DND-41 (cell line): ENCODE measurements around the gene SAP25.

Experiments
- ATAC-seq: fragments of 200-7000 bp; cut with Tn5 transposase; 3 replicates; pipeline ENCODE4 v1.9.1; 2021; ENCODE audit warnings: low read depth; ENCODE audit not compliant: insufficient read depth
- DNase-seq: peaks from one replicate; pipeline ENCODE4 v3.0.0-alpha.2; 2020
- H2AFZ ChIP-seq: 2 replicates; pipeline ENCODE4 v1.6.0; 2012; ENCODE audit warnings: low read depth, low read length
- H3K27ac ChIP-seq: 2 replicates; pipeline ENCODE4 v1.5.1; 2012; ENCODE audit warnings: low read length, inconsistent platforms
- H3K27me3 ChIP-seq: fragments of 200-600 bp; sonication (generic); 2 replicates; pipeline ENCODE4 v1.6.0; 2012; ENCODE audit warnings: low read length, mild to moderate bottlenecking, inconsistent platforms; ENCODE audit not compliant: insufficient read depth, poor library complexity
- H3K36me3 ChIP-seq: 2 replicates; pipeline ENCODE4 v1.5.1; 2012; ENCODE audit warnings: low read length, inconsistent platforms; ENCODE audit not compliant: insufficient read depth
- H3K4me1 ChIP-seq: 2 replicates; pipeline ENCODE4 v1.5.1; 2012; ENCODE audit warnings: mild to moderate bottlenecking, low read length; ENCODE audit not compliant: insufficient read depth
- H3K4me2 ChIP-seq: 2 replicates; pipeline ENCODE4 v1.6.0; 2012; ENCODE audit warnings: mild to moderate bottlenecking, moderate library complexity, low read length, inconsistent platforms; ENCODE audit not compliant: insufficient read depth
- H3K4me3 ChIP-seq, 2 experiments: fragments of 200-600 bp in 1 of 2; shearing (Covaris generic) in 1 of 2; 2 replicates each; pipeline ENCODE4 v1.5.1; 2012 to 2016; ENCODE audit warnings: inconsistent platforms in 2 of 2, low read length in 2 of 2, mild to moderate bottlenecking in 2 of 2, low read depth in 1 of 2, moderate library complexity in 1 of 2
- H3K79me2 ChIP-seq: 2 replicates; pipeline ENCODE4 v1.6.0; 2012; ENCODE audit warnings: low read length, inconsistent platforms; ENCODE audit not compliant: insufficient read depth
- H3K9ac ChIP-seq: 2 replicates; pipeline ENCODE4 v1.6.0; 2012; ENCODE audit warnings: low read depth, mild to moderate bottlenecking, inconsistent platforms, low read length, moderate library complexity
- H3K9me3 ChIP-seq: 2 replicates; pipeline ENCODE4 v1.5.1; 2012; ENCODE audit warnings: low read length, moderate library complexity, mild to moderate bottlenecking, inconsistent platforms; ENCODE audit not compliant: insufficient read depth, severe bottlenecking
- H4K20me1 ChIP-seq: 2 replicates; pipeline ENCODE4 v1.6.0; 2012; ENCODE audit warnings: low read length; ENCODE audit not compliant: insufficient read depth
- EZH2 ChIP-seq: IDR thresholded peaks from 3 replicates; pipeline ENCODE4 v1.6.1; 2012; ENCODE audit warnings: borderline replicate concordance, low read depth, mild to moderate bottlenecking, moderate library complexity, low read length, inconsistent platforms; ENCODE audit not compliant: severe bottlenecking
- TF ChIP-seq, protein P1 (sequence below): IDR thresholded peaks from 2 replicates; pipeline ENCODE4 v1.5.1; 2012; ENCODE audit warnings: borderline replicate concordance, low read length, moderate library complexity, mild to moderate bottlenecking; ENCODE audit not compliant: poor library complexity, severe bottlenecking; ENCODE audit errors: extremely low read depth

The SAP25 gene

DNA sequence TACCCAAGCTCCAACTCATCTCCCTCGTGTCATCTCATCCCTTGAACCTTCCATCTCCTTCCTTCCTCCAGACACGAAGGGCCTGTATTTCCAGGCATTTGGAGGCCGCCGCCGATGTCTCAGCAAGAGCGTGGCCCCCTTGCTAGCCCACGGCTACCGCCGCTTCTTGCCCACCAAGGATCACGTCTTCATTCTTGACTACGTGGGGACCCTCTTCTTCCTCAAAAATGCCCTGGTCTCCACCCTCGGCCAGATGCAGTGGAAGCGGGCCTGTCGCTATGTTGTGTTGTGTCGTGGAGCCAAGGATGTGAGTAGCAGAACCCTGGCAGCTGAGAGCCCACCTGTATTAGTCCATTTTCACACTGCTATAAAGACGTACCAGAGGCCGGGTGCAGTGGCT lies 17.9 kb upstream of the SAP25 start:
- H2AFZ ChIP-seq, result no peak overlapping the region
- H3K27me3 ChIP-seq, result no peaks in the 10 kb centered on the region
- H3K9ac ChIP-seq, result no peak overlapping the region
- H3K4me1 ChIP-seq, result peaks cover 5% of the 10 kb centered on the region; the same call in 1 of the 2 replicates
- H3K4me3 ChIP-seq, result no peak overlapping the region
- DNase-seq (no peak), ATAC-seq (no peak)
- no peak overlapping the region for H3K27ac ChIP-seq
- H4K20me1 ChIP-seq, result no peaks in the 10 kb centered on the region
- TF ChIP-seq EZH2, result no peak
- H3K4me2 ChIP-seq, result no peak overlapping the region
- H3K9me3 ChIP-seq, result no peaks in the 10 kb centered on the region
- no peaks in the 10 kb centered on the region for H3K79me2 ChIP-seq
- H3K36me3 ChIP-seq, result no peaks in the 10 kb centered on the region

DNA sequence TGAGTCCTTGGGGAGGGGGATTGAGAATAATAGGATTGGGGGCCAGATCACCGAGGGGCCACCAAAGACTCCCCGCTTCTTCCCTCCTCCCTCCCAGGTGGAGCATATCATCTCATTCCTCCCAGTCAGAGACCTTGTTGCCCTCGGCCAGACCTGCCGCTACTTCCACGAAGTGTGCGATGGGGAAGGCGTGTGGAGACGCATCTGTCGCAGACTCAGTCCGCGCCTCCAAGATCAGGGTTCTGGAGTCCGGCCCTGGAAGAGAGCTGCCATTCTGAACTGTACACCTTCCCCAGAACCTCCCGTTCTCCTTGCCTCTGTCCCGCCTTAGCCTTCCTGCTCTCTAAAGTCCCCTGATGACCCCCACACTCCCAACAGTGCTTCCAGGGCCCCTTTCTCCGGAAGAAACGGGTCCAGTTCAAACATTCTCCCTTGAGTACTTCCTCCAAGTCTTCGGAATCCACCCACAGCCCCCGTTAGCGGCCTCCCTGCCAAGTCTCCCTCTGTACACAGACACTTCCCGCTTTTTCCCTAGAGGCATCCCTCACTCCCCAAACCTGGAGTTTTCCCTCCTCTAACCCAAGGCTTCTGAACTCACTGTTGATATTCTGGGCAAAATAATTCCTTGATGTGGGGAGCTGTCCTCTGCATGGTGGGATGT lies 16.5 kb upstream of the SAP25 start:
- DNase-seq (no peak), ATAC-seq (no peak)
- Histone ChIP-seq H3K9me3 (no peaks in the 10 kb centered on the region), H3K4me3 (no peak overlapping the region), H3K27ac (no peak overlapping the region), H3K27me3 (no peaks in the 10 kb centered on the region), H2AFZ (no peak overlapping the region), H3K36me3 (no peaks in the 10 kb centered on the region), H3K9ac (no peak overlapping the region), H4K20me1 (peaks cover 4% of the 10 kb centered on the region), H3K4me2 (no peak overlapping the region), H3K4me1 (peaks cover 8% of the 10 kb centered on the region; the same call in 1 of the 2 replicates), H3K79me2 (peaks cover 7% of the 10 kb centered on the region)
- TF ChIP-seq, protein P1, sequence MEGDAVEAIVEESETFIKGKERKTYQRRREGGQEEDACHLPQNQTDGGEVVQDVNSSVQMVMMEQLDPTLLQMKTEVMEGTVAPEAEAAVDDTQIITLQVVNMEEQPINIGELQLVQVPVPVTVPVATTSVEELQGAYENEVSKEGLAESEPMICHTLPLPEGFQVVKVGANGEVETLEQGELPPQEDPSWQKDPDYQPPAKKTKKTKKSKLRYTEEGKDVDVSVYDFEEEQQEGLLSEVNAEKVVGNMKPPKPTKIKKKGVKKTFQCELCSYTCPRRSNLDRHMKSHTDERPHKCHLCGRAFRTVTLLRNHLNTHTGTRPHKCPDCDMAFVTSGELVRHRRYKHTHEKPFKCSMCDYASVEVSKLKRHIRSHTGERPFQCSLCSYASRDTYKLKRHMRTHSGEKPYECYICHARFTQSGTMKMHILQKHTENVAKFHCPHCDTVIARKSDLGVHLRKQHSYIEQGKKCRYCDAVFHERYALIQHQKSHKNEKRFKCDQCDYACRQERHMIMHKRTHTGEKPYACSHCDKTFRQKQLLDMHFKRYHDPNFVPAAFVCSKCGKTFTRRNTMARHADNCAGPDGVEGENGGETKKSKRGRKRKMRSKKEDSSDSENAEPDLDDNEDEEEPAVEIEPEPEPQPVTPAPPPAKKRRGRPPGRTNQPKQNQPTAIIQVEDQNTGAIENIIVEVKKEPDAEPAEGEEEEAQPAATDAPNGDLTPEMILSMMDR, result no peak
- TF ChIP-seq EZH2, result no peak

DNA sequence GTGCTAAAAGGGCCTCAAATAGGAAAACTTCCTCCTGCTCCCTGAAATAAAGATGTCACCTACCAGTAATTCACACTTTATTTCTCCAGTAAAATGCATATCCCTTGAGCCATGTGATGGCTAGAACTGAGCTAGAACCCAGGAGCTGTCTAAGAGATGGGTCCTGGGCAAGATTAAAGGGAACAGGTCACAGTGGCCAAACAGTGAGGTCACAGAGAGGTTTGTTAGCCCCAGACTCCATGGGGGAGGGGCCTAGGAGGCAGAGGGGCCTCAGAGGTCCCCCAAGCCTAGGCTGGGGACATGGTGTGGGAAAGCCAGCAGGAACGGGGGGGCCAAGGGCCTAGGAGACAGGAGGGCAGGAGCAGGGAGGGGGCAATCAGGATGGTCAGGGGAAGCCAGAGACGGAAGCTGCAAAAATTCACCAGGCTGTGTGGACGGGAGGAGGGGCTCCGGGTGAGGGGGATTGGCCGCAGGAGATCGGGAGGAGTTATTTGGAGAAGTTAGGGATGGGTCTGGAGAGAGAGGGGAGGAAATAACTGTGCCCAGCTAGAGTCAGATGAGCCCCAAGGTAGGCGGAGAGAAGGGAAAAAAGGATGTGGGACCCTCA lies 15.7 kb upstream of the SAP25 start:
- Histone ChIP-seq H3K79me2 (peaks cover 15% of the 10 kb centered on the region), H2AFZ (no peak overlapping the region), H3K4me1 (peaks cover 16% of the 10 kb centered on the region), H3K27me3 (no peaks in the 10 kb centered on the region), H4K20me1 (peaks cover 12% of the 10 kb centered on the region), H3K9me3 (no peaks in the 10 kb centered on the region), H3K4me3 (no peak overlapping the region), H3K36me3 (0 out of 2 replicates have a peak, but pooled peaks cover 5% of the 10 kb centered on the region), H3K4me2 (no peak overlapping the region), H3K27ac (no peak overlapping the region), H3K9ac (no peak overlapping the region)
- DNase-seq, result no peak
- no peak for ATAC-seq
- TF ChIP-seq, protein P1, result no peak
- no peak for TF ChIP-seq EZH2

DNA sequence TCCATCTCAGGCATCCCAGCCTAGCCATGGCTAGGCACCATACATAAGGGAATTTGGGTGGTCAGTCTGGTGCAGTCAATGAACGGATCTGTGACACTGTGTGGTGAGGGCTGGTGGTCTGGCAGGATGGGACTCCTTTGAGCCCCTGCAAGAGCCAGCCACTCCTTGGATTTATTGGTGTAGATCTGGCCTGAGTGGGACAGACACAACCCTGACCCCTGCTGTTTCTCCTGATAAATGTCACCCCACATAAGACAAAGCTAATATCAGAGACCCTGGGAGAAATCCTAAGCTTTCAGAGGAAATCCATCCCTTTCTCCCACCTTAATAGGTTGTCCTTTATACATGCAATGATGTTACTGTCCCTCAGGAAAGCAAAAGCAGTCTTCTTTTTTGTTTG lies 14.7 kb upstream of the SAP25 start:
- Histone ChIP-seq H3K4me3 (no peak overlapping the region), H3K79me2 (peaks cover 24% of the 10 kb centered on the region), H3K9ac (no peak overlapping the region), H3K27ac (no peak overlapping the region), H3K9me3 (no peaks in the 10 kb centered on the region), H3K27me3 (no peaks in the 10 kb centered on the region), H3K4me2 (no peak overlapping the region), H3K36me3 (0 out of 2 replicates have a peak, but pooled peaks cover 6% of the 10 kb centered on the region), H2AFZ (no peak overlapping the region), H3K4me1 (peaks cover 25% of the 10 kb centered on the region), H4K20me1 (peaks cover 20% of the 10 kb centered on the region)
- no peak for TF ChIP-seq EZH2
- TF ChIP-seq, protein P1, result peak; percentile 52
- ATAC-seq, result no peak
- DNase-seq, result no peak
